Measurements from ENCODE around the gene DNAH8.
"Not testable (repeated sequence)": the region's sequence is repeated elsewhere in the genome, so short reads cannot be mapped to it uniquely, and the experiment has no call there.

Gene DNAH8

GRCh38 chr6:38909015-38909730, 194.1 kb downstream of the DNAH8 start:
- no peak for DNase-seq (ENCODE audit: low read depth)

DNA sequence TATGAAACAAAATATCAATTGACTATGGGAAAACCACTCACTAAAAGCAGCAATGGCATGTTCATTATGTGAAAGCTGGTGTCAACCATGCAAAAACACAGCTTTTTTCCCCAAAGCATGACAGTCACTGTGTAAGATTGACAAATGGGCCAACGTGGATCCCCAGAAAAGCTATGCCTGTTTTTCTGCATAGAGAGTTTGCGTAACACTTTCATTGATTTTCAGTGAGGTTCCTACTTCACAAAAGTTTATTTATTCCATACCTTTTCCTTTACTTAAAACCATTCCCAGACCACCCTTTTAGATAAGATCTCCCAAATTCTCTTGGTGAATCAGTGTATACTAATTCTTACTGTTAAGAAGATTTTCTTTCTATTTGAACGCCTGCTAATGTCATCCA, 195.1 kb downstream of the DNAH8 start:
- no peak for DNase-seq (ENCODE audit: low read depth)

DNA sequence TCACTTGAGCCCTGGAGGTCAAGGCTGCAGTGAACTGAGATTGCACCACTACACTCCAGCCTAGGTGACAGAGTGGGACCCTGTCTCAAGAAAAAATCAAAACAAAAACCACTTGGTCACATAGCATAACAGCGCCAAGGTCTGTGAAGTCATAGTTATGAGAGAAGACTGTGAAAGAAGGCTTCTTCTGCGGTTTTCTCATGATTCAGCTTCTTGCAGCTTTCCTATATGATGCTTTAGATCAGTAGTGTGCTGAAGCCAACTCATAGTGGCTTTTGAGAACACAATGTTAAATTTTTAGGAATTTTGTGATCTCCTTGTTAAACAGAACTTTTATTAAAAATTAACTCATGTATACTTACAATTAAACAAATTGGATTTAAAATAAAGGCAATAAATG, 197.3 kb downstream of the DNAH8 start:
- DNase-seq (ENCODE audit: low read depth): no peak

DNA sequence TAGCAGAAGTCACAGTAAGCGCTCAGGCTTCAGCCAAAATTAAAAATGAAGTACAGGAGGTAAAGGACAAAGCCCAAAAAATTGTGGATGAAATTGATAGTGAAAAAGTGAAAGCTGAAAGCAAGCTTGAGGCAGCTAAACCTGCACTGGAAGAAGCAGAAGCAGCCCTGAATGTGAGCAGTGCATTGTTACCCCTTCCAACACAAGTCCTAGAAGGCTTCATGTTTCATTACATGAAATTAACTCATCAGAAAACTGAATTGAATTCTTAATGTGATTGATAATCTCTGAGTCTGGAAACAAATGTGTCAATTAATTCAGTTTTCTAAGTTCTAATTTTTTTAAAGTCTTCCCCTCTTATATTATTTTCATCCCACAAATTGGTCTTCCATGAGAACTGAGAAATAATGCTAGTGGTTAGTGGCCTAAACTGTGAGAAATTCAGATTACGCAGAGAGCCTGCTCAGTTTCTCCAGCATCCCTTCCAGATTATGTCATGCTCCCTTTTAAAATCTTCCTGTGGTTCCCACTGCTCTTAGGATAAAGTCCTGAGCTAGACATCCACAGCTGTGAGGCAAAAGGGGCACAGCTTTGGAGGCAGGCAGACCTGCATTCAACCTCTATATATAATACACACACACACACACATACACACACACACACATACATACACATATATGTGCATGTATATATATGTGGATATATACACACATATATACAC, 200.3 kb downstream of the DNAH8 start:
- no peak for DNase-seq (ENCODE audit: low read depth)

GRCh38 chr6:38921540-38921939, 206.4 kb downstream of the DNAH8 start:
- DNase-seq (ENCODE audit: low read depth): not testable (repeated sequence)

GRCh38 chr6:38924791-38925509, 209.8 kb downstream of the DNAH8 start:
- no peak for DNase-seq (ENCODE audit: low read depth)

- no peak for DNase-seq (ENCODE audit: low read depth)
These were observed 214.4 kb downstream of the DNAH8 start for GRCh38 chr6:38929560-38929959.

DNA sequence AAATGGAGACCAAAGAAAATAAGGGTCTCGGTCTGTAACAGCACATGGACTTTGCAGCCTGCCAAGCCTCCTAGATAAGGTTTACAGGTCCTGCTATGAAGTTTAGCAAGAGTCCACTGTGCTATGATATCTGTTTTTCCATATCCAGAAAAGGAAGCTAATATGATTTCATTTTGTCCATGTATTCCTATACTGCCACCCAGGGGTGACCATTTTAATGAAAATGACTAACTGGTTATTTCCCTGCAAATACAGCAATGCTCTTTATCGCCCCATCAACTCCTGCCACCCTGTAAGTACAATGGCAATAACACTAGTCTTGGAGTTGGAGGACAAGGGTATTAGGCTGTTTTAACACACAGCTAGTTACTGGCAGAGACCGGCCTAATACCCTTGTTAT, 218.3 kb downstream of the DNAH8 start:
- no peak for DNase-seq (ENCODE audit: low read depth)

DNA sequence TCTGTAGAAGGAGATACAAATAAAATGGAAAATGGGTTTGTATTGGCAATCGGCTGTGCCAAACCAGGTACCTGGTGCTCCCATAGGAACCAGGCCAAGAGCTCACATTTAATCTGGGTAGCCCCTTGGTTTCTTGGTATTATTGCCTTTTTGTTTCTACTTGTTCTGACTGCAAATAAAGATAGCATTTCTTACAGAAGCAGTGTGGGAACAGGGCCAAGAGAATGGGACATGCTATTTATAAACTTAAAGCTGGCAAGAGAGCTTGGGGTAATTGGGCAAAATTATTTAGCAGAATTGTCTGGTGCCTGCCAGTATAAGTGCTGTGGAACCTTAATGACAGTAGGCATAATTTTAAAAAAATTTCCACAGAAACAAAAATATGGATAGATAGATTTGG, 219.9 kb downstream of the DNAH8 start:
- DNase-seq (ENCODE audit: low read depth): no peak

- no peak for DNase-seq (ENCODE audit: low read depth)
These were observed 222.9 kb downstream of the DNAH8 start for GRCh38 chr6:38937839-38938613.

- no peak for DNase-seq (ENCODE audit: low read depth)
These were observed 223.6 kb downstream of the DNAH8 start for GRCh38 chr6:38938741-38939140.

DNA sequence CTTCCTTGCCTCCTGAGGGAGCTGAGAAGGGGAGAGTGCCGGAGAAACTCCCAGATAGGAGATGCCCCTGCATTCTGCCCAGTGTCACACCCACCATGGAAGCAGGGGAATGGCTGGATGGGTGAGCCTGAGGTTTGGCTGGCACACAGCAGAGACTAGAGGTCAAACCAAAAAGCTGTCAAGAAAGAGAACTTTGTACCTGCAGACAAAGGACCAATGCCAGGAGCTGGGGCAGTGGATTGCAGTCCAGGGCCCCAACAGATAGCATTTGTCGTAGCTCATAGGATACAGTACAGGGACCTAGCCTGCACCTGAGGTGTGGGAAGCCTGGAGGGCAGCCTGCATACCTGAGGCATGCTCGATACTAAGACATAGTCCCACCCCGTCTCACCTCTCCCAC, 227.3 kb downstream of the DNAH8 start:
- no peak for DNase-seq (ENCODE audit: low read depth)

DNA sequence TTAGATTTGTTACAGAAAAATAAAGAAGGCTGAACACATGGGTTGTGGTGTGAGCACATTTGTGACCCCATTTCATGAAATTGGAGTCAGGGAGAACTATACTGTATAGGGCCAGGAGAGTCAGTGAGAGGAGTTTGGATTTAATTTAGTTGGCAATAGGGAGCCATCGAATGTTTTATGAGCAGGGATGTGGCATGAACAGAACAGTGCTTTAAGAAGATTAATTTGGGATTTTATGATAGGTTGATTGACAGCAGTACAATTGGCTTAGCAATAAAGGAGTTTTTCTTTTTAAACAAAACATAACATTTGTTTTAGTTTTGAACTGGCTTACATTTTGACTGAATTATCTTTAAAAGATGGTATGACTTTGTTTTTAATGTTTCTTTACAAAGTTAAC, 227.9 kb downstream of the DNAH8 start:
- no peak for DNase-seq (ENCODE audit: low read depth)

GRCh38 chr6:38943964-38944363, 228.9 kb downstream of the DNAH8 start:
- no peak for DNase-seq (ENCODE audit: low read depth)

DNA sequence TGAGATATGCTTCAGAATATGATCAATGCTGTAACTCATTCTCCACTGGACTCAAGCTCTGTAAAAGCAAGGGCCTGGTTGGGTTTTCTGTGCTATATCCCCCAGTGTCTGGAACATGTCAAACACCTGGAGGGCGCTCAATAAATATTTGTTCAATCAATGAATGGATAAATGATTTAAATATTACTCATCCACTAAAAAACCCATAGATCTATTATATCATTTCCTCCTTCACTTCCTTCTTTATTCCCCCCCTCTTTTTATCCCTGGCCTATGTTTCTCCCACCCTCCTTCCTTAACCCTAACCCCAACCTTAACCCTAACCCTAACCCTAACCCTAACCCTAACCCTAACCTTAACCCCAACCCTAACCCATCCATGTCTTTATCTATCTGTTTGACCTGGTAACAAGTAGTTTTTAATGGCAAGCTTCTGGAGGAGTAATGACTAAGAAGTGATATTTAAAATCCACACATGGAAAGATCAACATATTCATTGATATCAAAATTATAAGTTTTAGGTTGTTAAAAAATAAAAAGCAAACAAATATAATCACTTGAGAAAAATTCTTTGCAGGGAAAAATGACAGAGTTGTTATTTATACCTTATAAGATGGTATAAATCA, 229.7 kb downstream of the DNAH8 start:
- DNase-seq (ENCODE audit: low read depth): no peak

GRCh38 chr6:38955861-38956260, 240.8 kb downstream of the DNAH8 start:
- no peak for DNase-seq (ENCODE audit: low read depth)

DNA sequence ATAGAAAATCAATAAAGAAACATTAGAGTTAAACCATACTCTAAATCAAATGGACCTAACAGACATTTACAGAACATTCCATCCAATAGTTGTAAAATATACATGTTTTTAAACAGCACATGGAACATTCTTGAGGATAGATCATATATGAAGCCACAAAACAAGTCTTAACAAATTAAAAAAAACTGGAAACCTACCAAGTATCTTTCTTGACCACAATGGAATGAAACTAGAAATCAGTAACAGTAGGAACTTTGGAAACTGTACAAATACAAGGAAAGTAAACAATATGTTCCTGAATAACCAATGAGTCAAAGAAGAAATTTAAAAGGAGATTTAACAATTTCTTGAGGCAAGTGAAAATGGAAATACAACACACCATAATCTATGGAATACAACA, 242.3 kb downstream of the DNAH8 start:
- no peak for DNase-seq (ENCODE audit: low read depth)

DNA sequence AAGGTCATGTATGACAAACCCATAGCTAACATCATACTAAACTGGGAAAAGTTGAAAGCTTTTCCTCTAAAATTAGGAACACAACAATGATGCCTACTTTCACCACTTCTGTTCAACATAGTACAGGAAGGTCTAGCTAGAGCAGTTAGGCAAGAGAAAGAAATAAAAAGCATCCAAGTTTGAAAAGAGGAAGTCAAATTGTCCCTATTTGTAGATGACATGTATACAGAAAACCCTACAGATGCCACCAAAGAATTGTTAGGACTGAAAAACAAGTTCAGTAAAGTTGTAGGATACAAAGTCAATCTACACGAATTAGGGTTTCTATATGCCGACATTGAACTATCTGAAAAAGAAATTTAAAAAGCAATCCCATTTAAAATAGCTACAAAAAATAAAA, 244.0 kb downstream of the DNAH8 start:
- DNase-seq (ENCODE audit: low read depth): no peak

DNA sequence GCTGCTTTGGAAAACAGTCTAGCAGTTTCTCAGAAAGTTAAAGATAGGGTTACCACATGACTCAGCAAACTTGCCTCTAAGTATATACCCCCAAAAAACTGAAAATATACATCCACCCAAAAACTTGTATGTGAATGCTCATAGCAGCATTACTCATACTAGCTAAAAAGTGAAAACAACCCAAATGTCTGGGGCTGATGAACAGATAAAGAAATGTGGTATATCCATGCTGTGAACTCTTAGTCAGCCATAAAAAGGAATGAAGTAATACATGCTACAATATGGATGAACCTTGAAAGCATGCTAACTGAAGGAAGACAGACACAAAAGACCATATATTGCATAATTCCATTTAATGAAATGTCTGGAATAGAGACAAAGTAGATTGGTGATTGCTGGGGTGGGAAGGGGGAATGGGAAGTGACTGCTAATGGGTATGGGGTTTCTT, 253.6 kb downstream of the DNAH8 start:
- no peak for DNase-seq (ENCODE audit: low read depth)

DNA sequence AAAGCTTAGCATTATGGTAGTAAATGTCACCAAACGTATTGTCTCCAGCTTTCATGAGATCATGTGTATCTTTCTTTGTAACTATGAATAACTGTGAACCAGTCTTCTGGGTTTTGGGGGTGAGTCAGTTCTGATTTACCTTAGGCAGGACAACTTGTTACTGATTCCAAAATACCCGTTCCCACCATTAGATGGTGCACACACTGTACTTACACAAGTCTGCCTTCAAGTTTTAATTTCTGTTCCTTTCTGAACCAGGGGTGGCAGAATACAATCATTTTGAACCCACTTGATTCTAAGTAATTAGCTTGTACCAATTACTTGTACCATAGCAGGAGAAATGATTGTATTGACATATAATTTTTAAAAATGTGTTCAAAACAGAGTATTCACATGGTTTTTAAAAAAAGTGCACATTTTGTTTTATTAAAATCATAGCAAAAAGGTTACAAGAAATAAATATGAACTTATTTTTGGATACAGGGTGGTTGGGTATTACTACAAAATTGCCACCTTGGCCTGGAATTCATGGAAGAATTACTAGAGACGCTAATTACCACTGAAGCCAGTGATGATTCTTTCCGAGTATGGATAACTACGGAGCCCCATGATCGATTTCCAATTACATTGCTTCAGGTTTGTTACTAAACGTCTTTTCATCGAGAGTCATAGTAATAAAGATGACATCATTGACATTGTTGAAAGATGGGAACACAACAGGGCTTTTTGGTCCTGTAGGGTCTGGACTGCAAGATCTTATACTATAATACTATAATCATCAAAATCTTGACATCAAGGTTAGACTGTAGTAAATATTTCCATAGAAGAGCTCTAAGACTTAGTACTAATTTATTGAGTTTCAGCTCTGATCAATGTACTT, 258.3 kb downstream of the DNAH8 start:
- no peak for DNase-seq (ENCODE audit: low read depth)

Measured in activated gamma-delta T cell treated with anti-CD3 and anti-CD28 coated beads, Interleukin-2, amount 50 U/mL, for 16 hours (primary cell).